Kasumi-1 (cell line): ENCODE data around the gene NUDT5.
"Not testable (repeated sequence)": the region's sequence is repeated elsewhere in the genome, so short reads cannot be mapped to it uniquely, and the experiment has no call there.

Experiments
- DNase-seq, 2 experiments: peaks; one replicate each; lab custom pipeline; 2025; lab: John Stamatoyannopoulos, UW

NUDT5 gene

GRCh38 chr10:12205082-12205481 is 9.4 kb upstream of the NUDT5 start:
- no peak for DNase-seq

GRCh38 chr10:12202226-12202625 is 6.5 kb upstream of the NUDT5 start:
- DNase-seq, result no peak

- DNase-seq, result no peak
These were observed 5.9 kb upstream of the NUDT5 start for GRCh38 chr10:12201543-12201942.

DNA sequence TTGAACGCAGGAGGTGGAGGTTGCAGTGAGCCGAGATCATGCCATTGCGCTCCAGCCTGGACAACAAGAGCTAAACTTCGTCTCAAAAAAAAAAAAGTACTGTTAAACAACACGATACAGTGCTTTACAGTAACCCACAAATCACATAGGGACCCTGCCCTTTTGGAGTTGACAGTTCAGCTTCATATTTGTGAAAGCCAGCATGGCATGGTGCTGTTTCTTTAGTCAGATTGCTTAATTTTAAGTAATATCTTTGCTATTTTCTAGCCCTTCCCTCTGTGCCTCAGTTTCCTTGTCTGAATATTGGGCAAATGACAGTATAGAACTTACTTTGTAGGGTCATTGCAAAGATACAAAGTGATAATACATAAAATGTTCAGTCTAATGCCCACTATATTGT is 5.2 kb upstream of the NUDT5 start:
- DNase-seq, result no peak

GRCh38 chr10:12198156-12198555 is 2.5 kb upstream of the NUDT5 start:
- DNase-seq, result no peak

GRCh38 chr10:12196531-12197211 is 980 bp upstream of the NUDT5 start:
- DNase-seq, result peak; percentile 51 to 66

GRCh38 chr10:12195281-12195602 is 449 bp downstream of the NUDT5 start:
- DNase-seq, result peak in 1 of 2 experiments; percentile 69

DNA sequence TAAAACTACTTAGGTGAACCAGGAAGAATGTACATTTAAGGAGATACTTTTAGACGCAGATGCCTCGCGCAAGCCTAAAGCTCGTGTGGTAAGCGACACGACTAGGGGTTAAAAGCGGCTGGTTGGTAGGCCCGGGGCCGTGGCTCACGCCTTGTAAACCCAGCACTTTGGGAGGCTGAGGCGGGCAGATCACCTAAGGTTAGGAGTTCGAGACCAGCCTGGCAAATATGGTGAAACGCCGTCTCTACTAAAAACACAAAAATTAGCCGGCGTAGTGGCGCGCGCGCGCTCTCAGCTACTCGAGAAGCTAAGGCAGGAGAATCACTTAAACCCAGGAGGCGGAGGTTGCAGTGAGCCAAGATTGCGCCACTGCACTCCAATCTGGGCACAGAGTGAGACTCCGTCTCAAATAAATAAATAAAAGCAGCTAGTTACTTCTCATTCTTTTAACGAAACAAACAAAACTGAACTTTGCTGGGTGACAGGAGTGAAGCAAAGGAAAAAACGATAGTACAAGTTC is 879 bp downstream of the NUDT5 start:
- peak; percentile 44 to 54 for DNase-seq

- no peak for DNase-seq
These were observed 2.5 kb downstream of the NUDT5 start for GRCh38 chr10:12193193-12193592.

DNA sequence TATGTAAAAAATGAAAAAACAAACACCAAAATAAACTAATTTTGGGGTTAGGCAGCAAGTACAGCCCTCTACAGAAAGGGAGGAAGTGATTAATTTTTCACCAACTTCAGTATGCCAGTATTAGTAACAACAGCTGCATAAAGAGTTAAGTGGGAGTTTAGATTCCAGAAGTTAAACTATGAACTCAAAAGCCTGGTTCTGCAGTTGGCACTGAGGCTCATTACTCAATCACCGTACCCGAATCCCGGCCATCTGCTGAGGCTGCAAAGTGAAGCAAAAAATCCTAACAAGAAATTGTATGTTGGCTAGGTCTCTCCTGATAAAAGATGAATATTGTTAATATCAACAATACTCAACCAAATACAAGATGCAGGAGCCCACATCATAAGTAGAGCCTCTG is 4.0 kb downstream of the NUDT5 start:
- DNase-seq, result no peak

GRCh38 chr10:12189426-12189825 is 6.3 kb downstream of the NUDT5 start:
- no peak for DNase-seq

DNA sequence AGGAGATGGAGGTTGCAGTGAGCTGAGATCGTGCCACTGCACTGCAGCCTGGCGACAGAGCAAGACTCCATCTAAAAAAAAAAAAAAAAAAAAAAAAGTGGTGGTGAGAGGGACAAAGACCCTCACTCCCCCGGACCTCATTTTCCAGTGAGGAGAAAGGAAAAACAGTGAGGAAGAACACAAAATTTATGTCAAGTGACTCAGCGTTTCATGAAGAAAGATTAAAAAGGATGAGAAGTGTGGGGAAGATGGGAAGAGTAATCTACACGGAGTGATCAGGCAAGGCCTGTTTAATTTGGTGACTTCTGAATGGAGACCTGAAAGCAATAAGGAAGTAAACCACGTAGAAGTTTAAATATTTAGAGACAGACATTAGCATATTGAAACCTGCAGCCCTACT is 7.0 kb downstream of the NUDT5 start:
- no peak for DNase-seq

DNA sequence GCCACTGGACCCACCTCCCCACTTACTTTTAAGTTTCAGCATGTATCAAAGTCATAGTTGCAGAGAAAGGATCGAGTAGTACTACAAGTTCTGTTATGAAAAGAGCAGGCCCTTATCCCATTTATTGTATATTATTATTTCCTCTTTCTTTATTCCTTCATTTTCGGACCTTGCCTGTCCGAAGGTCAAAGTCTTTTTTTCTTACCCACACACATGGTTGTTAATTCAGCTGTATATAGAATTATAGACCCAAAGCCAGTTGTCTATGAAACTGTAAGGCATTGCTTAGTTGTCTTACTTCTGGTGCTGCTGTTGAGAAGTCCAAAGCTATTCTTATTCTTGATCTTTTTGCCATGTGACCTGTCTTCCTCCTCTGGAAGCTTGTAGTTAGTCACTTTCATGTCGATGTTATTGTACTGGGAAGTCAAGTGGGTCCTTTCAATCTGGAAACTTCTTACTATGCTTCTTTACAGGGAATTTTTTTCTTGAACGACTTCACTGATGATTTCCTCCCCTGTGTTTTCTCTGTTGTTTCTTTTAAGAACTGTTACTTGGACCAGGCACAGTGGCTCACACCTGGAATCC is 8.3 kb downstream of the NUDT5 start:
- DNase-seq, result no peak

GRCh38 chr10:12186323-12186722 is 9.4 kb downstream of the NUDT5 start:
- peak; percentile 68 to 75 for DNase-seq

- DNase-seq, result no peak
These were observed 11.5 kb downstream of the NUDT5 start for GRCh38 chr10:12184165-12184564.

- DNase-seq, result peak; percentile 99 to 100
These were observed 14.5 kb downstream of the NUDT5 start for GRCh38 chr10:12181065-12181775.

DNA sequence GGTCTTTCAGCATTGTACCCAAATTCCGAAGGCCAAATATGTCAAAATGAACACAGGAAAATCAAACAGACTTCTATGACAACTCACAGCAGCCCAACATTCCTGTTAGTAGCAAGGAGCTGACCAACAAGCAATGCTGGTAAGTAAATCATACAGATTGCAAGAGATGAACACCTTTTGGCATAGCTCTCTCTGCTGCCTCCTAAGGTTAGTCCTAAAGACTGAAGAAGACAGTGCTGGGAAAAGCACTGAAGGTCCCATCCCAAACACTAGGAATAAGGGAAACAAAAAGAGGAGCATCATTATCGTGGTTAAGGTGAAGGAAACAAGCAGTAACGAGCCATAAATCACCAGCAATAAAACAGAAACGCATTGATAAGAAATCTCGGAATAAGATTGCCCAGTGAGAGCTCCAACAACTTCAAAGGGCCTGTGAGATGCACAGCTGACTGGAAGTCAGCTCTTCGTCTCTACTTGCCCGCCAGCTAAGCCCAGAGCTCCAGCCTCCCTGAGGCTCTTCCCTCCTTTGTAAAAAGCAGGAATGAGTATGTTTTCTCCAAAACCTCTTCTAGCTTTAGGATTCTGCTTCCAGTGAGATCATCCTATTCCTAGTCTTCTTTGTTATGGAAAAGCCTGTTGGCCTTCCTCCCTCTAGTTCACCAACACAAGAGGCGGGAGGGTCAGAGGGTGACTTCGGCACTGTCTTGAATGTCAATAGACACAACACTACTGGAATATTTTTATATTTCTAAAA is 15.3 kb downstream of the NUDT5 start:
- DNase-seq, result no peak

DNA sequence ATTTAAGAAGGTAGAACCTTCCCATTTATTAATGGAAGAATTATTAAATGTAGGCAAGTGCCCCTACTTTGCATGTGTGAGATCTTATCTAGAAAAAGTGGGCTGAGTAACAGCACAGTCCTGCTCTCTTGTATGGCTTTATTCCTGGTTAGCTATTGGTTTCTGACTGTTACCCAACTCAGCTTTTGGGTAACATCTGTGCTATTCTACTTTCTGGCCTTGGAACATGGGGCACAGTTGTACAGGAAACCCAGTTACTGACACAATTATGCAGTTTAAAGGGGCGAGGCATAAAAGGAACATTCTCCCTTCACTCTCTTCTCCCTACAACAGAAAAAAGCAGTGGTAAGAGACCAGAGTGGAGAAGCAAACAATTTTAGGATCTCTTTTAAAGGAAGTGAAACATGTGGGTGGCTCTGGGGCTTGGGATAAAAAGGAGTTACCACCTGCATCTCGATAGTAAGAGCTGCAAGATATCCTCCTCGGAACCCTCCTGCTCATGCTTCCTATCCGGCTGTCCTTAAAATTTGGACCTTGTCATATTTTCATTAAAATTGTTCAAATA is 16.0 kb downstream of the NUDT5 start:
- peak; percentile 83 to 87 for DNase-seq

DNA sequence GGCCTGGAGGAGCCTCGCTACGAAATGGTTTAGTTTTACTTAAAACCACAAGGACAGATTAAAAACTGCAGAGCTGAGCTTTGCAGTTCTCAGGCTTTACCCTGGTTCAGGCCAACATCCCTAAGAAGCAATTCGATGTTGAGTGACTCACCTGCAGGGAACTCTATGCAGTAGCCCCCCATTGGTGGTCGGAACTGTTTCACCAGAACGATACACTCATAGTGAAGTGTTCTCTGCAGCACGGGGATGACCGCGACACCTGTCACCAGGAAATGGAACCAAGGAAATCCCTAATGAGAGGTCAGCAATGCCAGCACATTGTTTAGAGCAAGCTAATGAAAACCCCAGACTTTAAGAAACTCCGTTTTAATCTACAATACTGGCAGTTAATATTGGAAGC is 18.0 kb downstream of the NUDT5 start:
- DNase-seq, result no peak

- not testable (repeated sequence) for DNase-seq
These were observed 24.2 kb downstream of the NUDT5 start for GRCh38 chr10:12171512-12171911.

DNA sequence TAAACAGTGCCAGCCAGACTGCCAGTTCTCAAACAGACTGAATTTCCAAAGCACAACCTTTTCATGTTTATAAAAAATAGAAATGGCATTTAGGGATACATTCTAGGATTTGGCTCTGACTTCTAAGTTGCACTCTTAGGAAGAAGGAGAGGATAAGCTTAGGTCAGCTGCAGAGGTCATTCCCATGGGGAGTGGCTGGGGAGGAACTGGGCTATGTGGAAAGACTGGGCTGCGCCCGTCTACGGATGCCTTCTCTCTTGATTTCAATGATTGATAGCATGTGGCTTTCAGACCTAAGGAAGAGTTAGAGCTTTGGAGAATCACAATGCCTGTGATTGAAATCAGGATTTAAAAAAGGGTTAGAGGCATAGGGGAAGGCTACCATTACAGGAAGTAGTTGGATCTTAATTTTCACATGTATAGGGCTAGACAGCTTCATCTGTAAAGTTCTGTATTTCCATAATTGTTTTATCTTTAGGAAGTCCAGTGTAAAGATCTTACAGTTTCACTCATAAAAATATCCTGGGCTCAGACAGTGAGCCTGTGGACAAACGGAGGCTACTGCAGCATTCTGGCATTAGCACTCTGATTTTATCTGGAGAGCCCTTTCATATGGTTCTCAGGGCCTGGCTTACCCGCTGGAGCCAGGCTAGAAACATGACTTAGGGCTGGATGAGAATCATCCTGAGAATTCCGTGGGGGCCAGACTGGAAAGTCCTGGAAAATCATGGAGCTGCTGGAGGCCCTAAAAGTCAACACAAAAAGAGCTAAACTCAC is 29.5 kb downstream of the NUDT5 start:
- no peak for DNase-seq
